ENCODE measurements around the gene DRD1. TPM values are rescaled to one million over a fixed set of nuclear protein-coding genes. Genes with fewer than 3 reads are reported as not detected.
A peak's percentile ranks its signal among the peaks of the same experiment; 100 is the strongest.

The DRD1 gene
- total RNA-seq, 4 donors from 2014 or later, result 0.13 TPM; not detected in 3

GRCh38 chr5:175467983-175468690 lies 24.2 kb upstream of the DRD1 start:
- no peak for DNase-seq
- Histone ChIP-seq H3K4me3 (no peak overlapping the region), H3K27me3 (no peaks in the 10 kb centered on the region), H3K9me3 (no peaks in the 10 kb centered on the region), H3K4me1 (no peaks in the 10 kb centered on the region), H3K27ac (no peak overlapping the region), H3K36me3 (no peaks in the 10 kb centered on the region)
- no peak for TF ChIP-seq CTCF (IDR thresholded peaks at IDR 0.05)
- TF ChIP-seq POLR2A (IDR thresholded peaks at IDR 0.05), result no peak

- Histone ChIP-seq H3K9me3 (no peaks in the 10 kb centered on the region), H3K27me3 (no peaks in the 10 kb centered on the region), H3K4me3 (no peak overlapping the region), H3K4me1 (no peaks in the 10 kb centered on the region), H3K27ac (no peak overlapping the region), H3K36me3 (no peaks in the 10 kb centered on the region)
- TF ChIP-seq POLR2A (IDR thresholded peaks at IDR 0.05), result no peak
- TF ChIP-seq CTCF (IDR thresholded peaks at IDR 0.05), result no peak
- DNase-seq, result no peak
These were observed 22.8 kb upstream of the DRD1 start for GRCh38 chr5:175466700-175467318.

GRCh38 chr5:175465282-175465681 lies 21.3 kb upstream of the DRD1 start:
- no peak overlapping the region for H3K4me3 ChIP-seq
- H3K4me1 ChIP-seq, result no peaks in the 10 kb centered on the region
- TF ChIP-seq CTCF (IDR thresholded peaks at IDR 0.05), result no peak
- no peak for TF ChIP-seq POLR2A (IDR thresholded peaks at IDR 0.05)
- H3K27me3 ChIP-seq, result no peaks in the 10 kb centered on the region
- H3K9me3 ChIP-seq, result no peaks in the 10 kb centered on the region
- DNase-seq, result no peak
- H3K27ac ChIP-seq, result no peak overlapping the region
- H3K36me3 ChIP-seq, result no peaks in the 10 kb centered on the region

- no peaks in the 10 kb centered on the region for H3K27me3 ChIP-seq
- H3K9me3 ChIP-seq, result no peaks in the 10 kb centered on the region
- no peak for TF ChIP-seq CTCF (IDR thresholded peaks at IDR 0.05)
- TF ChIP-seq POLR2A (IDR thresholded peaks at IDR 0.05), result no peak
- H3K4me3 ChIP-seq, result no peak overlapping the region
- H3K4me1 ChIP-seq, result no peaks in the 10 kb centered on the region
- H3K27ac ChIP-seq, result no peak overlapping the region
- DNase-seq, result no peak
- no peaks in the 10 kb centered on the region for H3K36me3 ChIP-seq
These were observed 20.9 kb upstream of the DRD1 start for GRCh38 chr5:175464942-175465233.

- Histone ChIP-seq H3K27me3 (no peaks in the 10 kb centered on the region), H3K36me3 (no peaks in the 10 kb centered on the region), H3K9me3 (no peaks in the 10 kb centered on the region), H3K27ac (no peak overlapping the region), H3K4me1 (no peaks in the 10 kb centered on the region), H3K4me3 (no peak overlapping the region)
- DNase-seq, result peak in 2 of 3 donors; percentile 57 to 75
- TF ChIP-seq POLR2A (IDR thresholded peaks at IDR 0.05), result no peak
- TF ChIP-seq CTCF (IDR thresholded peaks at IDR 0.05), result peak; percentile 35 to 72 (median 62)
These were observed 20.3 kb upstream of the DRD1 start for GRCh38 chr5:175464074-175464941.

Measured in Peyer's patch (tissue), 4 donors.